ENCODE results near the gene SYNPR. TPM values are rescaled to one million over a fixed set of nuclear protein-coding genes. Genes with fewer than 3 reads are reported as not detected.

Gene SYNPR
- total RNA-seq, 2 experiments from 2014 or later: not detected

- Mint-ChIP-seq H3K27me3 (no peaks in the 10 kb centered on the region), H3K27ac (no peak overlapping the region), H3K36me3 (ENCODE audit: low read depth) (no peaks in the 10 kb centered on the region), H3K4me3 (no peak overlapping the region), H3K4me1 (no peaks in the 10 kb centered on the region), H3K9me3 (no peaks in the 10 kb centered on the region)
- CTCF ChIA-PET: no interaction called here
- POLR2A ChIA-PET: no interaction called here
- DNase-seq: no peak
These were observed 136.5 kb downstream of the SYNPR start for GRCh38 chr3:63414607-63415006.

GRCh38 chr3:63429905-63430304 lies 151.8 kb downstream of the SYNPR start:
- no peak for DNase-seq
- Mint-ChIP-seq H3K27ac (no peak overlapping the region), H3K4me1 (no peaks in the 10 kb centered on the region), H3K27me3 (no peaks in the 10 kb centered on the region), H3K36me3 (ENCODE audit: low read depth) (no peaks in the 10 kb centered on the region), H3K9me3 (no peaks in the 10 kb centered on the region), H3K4me3 (no peak overlapping the region)
- CTCF ChIA-PET: no interaction called here
- POLR2A ChIA-PET: no interaction called here

- Mint-ChIP-seq H3K4me1 (no peaks in the 10 kb centered on the region), H3K27ac (no peak overlapping the region), H3K9me3 (no peaks in the 10 kb centered on the region), H3K27me3 (no peaks in the 10 kb centered on the region), H3K4me3 (no peak overlapping the region), H3K36me3 (ENCODE audit: low read depth) (no peaks in the 10 kb centered on the region)
- CTCF ChIA-PET: no interaction called here
- DNase-seq: no peak
- POLR2A ChIA-PET: no interaction called here
These were observed 152.8 kb downstream of the SYNPR start for GRCh38 chr3:63430875-63431274.

GRCh38 chr3:63437858-63438257 lies 159.8 kb downstream of the SYNPR start:
- no peak for DNase-seq
- H3K36me3 Mint-ChIP-seq (ENCODE audit: low read depth): no peaks in the 10 kb centered on the region
- CTCF ChIA-PET: no interaction called here
- H3K9me3 Mint-ChIP-seq: no peaks in the 10 kb centered on the region
- H3K4me3 Mint-ChIP-seq: no peak overlapping the region
- no peaks in the 10 kb centered on the region for H3K4me1 Mint-ChIP-seq
- no peaks in the 10 kb centered on the region for H3K27me3 Mint-ChIP-seq
- no peak overlapping the region for H3K27ac Mint-ChIP-seq
- POLR2A ChIA-PET: no interaction called here

GRCh38 chr3:63438826-63439371 lies 160.8 kb downstream of the SYNPR start:
- Mint-ChIP-seq H3K4me3 (no peak overlapping the region), H3K36me3 (ENCODE audit: low read depth) (no peaks in the 10 kb centered on the region), H3K27ac (no peak overlapping the region), H3K27me3 (no peaks in the 10 kb centered on the region), H3K9me3 (no peaks in the 10 kb centered on the region), H3K4me1 (no peaks in the 10 kb centered on the region)
- ChIA-PET POLR2A (no interaction called here), CTCF (no interaction called here)
- no peak for DNase-seq

- Mint-ChIP-seq H3K4me3 (no peak overlapping the region), H3K36me3 (ENCODE audit: low read depth) (no peaks in the 10 kb centered on the region), H3K27me3 (no peaks in the 10 kb centered on the region), H3K4me1 (no peaks in the 10 kb centered on the region), H3K9me3 (no peaks in the 10 kb centered on the region), H3K27ac (no peak overlapping the region)
- POLR2A ChIA-PET: no interaction called here
- DNase-seq: no peak
- CTCF ChIA-PET: no interaction called here
These were observed 163.2 kb downstream of the SYNPR start for GRCh38 chr3:63441262-63441661.

- Mint-ChIP-seq H3K4me3 (no peak overlapping the region), H3K4me1 (no peaks in the 10 kb centered on the region), H3K27ac (no peak overlapping the region), H3K27me3 (no peaks in the 10 kb centered on the region), H3K9me3 (no peaks in the 10 kb centered on the region), H3K36me3 (ENCODE audit: low read depth) (no peaks in the 10 kb centered on the region)
- ChIA-PET POLR2A (no interaction called here), CTCF (interaction anchor here (1.0 kb wide), 1 partner anchor 17 kb away, joined by 3 read pairs; no protein-coding TSS in a partner anchor)
- DNase-seq: no peak
These were observed 164.8 kb downstream of the SYNPR start for GRCh38 chr3:63442918-63443317.

GRCh38 chr3:63450023-63450422 lies 171.9 kb downstream of the SYNPR start:
- Mint-ChIP-seq H3K4me3 (no peak overlapping the region), H3K4me1 (no peaks in the 10 kb centered on the region), H3K36me3 (ENCODE audit: low read depth) (no peaks in the 10 kb centered on the region), H3K9me3 (no peaks in the 10 kb centered on the region), H3K27ac (no peak overlapping the region), H3K27me3 (no peaks in the 10 kb centered on the region)
- DNase-seq: no peak
- CTCF ChIA-PET: interaction anchor here (1.2 kb wide), 1 partner anchor 43 kb away, joined by 3 read pairs; no protein-coding TSS in a partner anchor
- POLR2A ChIA-PET: no interaction called here

GRCh38 chr3:63450634-63451363 lies 172.7 kb downstream of the SYNPR start:
- DNase-seq: no peak
- ChIA-PET CTCF (interaction anchor here (1.2 kb wide), 1 partner anchor 42 kb away, joined by 3 read pairs; no protein-coding TSS in a partner anchor), POLR2A (no interaction called here)
- Mint-ChIP-seq H3K4me3 (no peak overlapping the region), H3K36me3 (ENCODE audit: low read depth) (no peaks in the 10 kb centered on the region), H3K9me3 (no peaks in the 10 kb centered on the region), H3K4me1 (no peaks in the 10 kb centered on the region), H3K27ac (no peak overlapping the region), H3K27me3 (no peaks in the 10 kb centered on the region)

- no peaks in the 10 kb centered on the region for H3K36me3 Mint-ChIP-seq (ENCODE audit: low read depth)
- H3K9me3 Mint-ChIP-seq: no peaks in the 10 kb centered on the region
- H3K4me3 Mint-ChIP-seq: no peak overlapping the region
- ChIA-PET CTCF (no interaction called here), POLR2A (no interaction called here)
- H3K27ac Mint-ChIP-seq: no peak overlapping the region
- H3K27me3 Mint-ChIP-seq: no peaks in the 10 kb centered on the region
- DNase-seq: no peak
- no peaks in the 10 kb centered on the region for H3K4me1 Mint-ChIP-seq
These were observed 178.8 kb downstream of the SYNPR start for GRCh38 chr3:63456901-63457300.

- H3K4me3 Mint-ChIP-seq: no peak overlapping the region
- no peaks in the 10 kb centered on the region for H3K36me3 Mint-ChIP-seq (ENCODE audit: low read depth)
- no peaks in the 10 kb centered on the region for H3K27me3 Mint-ChIP-seq
- DNase-seq: no peak
- ChIA-PET POLR2A (interaction anchor here (0.6 kb wide), 1 partner anchor 13 kb away, joined by 9 read pairs; no protein-coding TSS in a partner anchor), CTCF (interaction anchor here (0.6 kb wide), 1 partner anchor 721 kb away, joined by 3 read pairs; no protein-coding TSS in a partner anchor)
- H3K27ac Mint-ChIP-seq: no peak overlapping the region
- no peaks in the 10 kb centered on the region for H3K4me1 Mint-ChIP-seq
- no peaks in the 10 kb centered on the region for H3K9me3 Mint-ChIP-seq
These were observed 180.3 kb downstream of the SYNPR start for GRCh38 chr3:63458405-63458804.

- Mint-ChIP-seq H3K27ac (no peak overlapping the region), H3K4me1 (no peaks in the 10 kb centered on the region), H3K36me3 (ENCODE audit: low read depth) (no peaks in the 10 kb centered on the region), H3K4me3 (no peak overlapping the region), H3K27me3 (no peaks in the 10 kb centered on the region), H3K9me3 (no peaks in the 10 kb centered on the region)
- ChIA-PET POLR2A (no interaction called here), CTCF (interaction anchor here (1.2 kb wide), 1 partner anchor 16 kb away, joined by 3 read pairs; no protein-coding TSS in a partner anchor)
- DNase-seq: no peak
These were observed 184.6 kb downstream of the SYNPR start for GRCh38 chr3:63462732-63463131.

GRCh38 chr3:63467392-63467791 lies 189.3 kb downstream of the SYNPR start:
- H3K9me3 Mint-ChIP-seq: no peaks in the 10 kb centered on the region
- DNase-seq: no peak
- H3K27me3 Mint-ChIP-seq: no peaks in the 10 kb centered on the region
- ChIA-PET CTCF (no interaction called here), POLR2A (no interaction called here)
- no peak overlapping the region for H3K27ac Mint-ChIP-seq
- no peaks in the 10 kb centered on the region for H3K36me3 Mint-ChIP-seq (ENCODE audit: low read depth)
- H3K4me1 Mint-ChIP-seq: no peaks in the 10 kb centered on the region
- H3K4me3 Mint-ChIP-seq: no peak overlapping the region

- POLR2A ChIA-PET: no interaction called here
- CTCF ChIA-PET: no interaction called here
- DNase-seq: no peak
- no peaks in the 10 kb centered on the region for H3K4me1 Mint-ChIP-seq
- H3K4me3 Mint-ChIP-seq: no peak overlapping the region
- no peaks in the 10 kb centered on the region for H3K27me3 Mint-ChIP-seq
- no peaks in the 10 kb centered on the region for H3K9me3 Mint-ChIP-seq
- H3K36me3 Mint-ChIP-seq (ENCODE audit: low read depth): no peaks in the 10 kb centered on the region
- H3K27ac Mint-ChIP-seq: no peak overlapping the region
These were observed 192.6 kb downstream of the SYNPR start for GRCh38 chr3:63470745-63471144.

All from activated CD4-positive, alpha-beta T cell treated with anti-CD3 and anti-CD28 coated beads, Interleukin-2, amount 10 ng/mL, durations not matched to agents 7 days and 5 days (primary cell).